Fibroblast of skin of abdomen (primary cell): ENCODE results near the gene ARID1B.
A peak's percentile ranks its signal among the peaks of the same experiment; 100 is the strongest.

Experiments
- DNase-seq: peaks from one replicate; pipeline ENCODE4 v3.0.0-alpha.2; 2013

The ARID1B gene

DNA sequence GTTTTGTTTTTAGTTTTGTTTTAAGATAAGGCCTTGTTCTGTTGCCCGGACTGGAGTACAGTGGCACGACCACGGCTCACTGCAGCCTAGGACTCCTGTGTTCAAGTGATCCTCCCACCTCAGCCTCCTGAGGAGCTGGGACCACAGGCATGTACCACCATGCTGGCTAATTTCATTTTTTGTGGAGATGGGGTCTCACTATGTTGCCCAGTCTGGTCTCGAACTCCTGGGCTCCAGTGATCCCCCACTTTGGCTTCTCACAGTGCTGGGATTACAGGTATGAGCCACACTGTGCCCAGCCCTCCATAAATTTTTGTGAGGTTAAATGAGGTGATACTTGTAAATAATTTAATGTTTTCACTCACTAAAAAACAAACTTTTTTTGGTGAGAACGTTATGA, 76.6 kb downstream of the ARID1B start:
- no peak for DNase-seq

DNA sequence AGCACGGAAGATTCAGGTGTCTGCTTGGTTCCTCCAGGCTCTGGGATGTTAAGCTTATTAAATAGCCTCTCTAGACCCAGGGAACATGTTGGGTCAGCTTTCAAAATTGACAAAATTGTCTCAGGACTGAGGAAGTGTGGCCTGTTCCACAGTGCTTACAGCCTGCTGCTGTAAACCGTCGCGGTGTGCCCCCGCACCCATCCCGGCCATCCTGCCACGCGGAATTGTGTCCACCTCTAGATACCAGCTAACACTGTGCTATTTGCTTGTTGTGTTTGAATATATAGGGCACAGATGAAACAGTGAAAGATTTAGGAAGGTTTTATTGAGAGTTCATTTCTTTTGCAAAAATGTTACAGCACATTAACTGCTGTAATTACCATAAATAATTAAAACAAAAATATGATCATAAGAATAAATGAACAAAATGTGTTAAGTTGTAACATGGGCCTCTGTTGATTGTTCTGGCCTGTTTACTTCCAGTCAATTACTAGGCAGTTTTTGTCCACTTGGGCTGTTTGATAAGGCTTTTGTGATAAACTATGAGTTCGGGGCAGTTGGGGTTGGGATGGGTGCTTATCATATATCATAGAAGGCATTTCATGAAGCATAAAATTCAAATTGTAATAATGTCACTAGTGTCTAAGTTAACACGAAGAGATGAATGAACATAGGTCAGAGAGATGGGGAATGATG, 77.4 kb downstream of the ARID1B start:
- DNase-seq = no peak

GRCh38 chr6:156857573-156857972, 80.4 kb downstream of the ARID1B start:
- DNase-seq = peak; percentile 19

DNA sequence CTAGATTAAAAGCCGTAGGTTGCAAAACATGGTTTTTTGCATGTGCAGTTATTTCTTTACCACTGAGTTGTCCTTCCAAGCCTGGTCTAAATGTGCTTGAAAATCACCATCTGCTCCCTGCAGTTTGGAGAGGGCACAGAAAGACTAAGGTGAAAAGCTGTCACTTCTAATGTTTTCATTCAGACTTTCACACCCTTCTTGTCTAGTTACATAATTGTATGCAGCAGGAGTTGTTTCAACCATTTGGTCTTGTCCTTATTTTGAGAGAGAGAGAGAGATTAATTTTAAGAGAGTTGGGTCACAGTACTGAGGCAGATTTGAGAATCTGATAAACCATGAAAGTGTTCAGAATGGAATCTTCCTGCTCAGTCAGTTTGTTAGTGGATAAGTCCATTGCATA, 82.5 kb downstream of the ARID1B start:
- no peak for DNase-seq

DNA sequence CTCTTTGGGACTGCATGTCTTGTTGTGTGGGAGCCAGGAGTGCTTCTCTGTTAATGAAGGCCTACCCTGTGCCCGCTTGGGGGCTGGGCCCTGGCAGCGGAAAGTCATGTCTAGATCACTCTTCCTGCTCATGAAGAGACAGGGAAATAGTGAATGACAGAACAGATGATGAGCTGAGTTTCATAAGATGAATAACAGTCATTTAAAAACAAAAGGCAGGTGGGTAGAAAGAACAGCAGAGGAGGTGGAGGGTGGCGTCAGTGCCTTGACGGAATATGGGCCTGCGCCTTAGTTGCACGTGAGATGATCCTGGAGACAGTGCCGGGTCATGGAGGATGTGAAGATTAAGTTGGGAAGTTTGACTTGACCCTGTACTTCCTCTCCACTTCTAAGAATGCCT, 85.5 kb downstream of the ARID1B start:
- no peak for DNase-seq

DNA sequence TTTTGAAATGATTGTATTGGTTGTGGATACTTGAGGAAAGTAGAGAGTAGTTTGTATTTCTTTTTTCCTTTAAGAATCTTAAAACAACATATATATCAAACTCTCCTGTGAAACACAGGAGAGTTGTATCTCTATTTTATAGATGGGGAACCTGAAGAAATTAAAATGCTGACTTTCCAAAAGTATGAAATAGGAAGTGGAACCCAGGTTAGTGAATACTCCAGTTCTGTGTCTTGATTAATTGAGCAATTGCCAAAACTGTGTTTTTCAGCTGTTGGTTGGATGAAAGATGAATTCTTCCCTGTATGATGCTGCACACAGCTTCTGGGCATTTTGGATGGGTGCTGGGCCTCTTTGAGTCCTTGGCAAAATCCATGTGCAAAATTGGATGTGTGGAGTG, 86.3 kb downstream of the ARID1B start:
- no peak for DNase-seq

DNA sequence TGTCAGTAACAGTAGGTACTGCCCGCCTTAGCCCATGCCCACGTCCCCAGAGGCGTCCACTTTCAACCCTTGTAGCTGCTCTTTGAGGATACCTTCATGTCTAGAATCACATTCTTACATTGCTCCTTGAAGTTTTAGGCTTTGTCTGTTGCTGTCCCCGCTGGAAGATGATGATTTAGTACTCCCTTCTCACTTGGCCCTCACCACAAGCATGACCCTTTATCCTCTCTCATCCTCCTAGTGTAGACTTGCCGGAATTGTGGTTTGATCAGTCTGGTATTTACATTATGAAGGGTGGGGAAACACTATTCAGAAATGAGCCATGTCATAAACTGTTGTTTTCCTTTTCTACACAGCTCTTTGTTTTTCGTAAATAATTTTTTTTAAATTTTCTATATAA, 87.4 kb downstream of the ARID1B start:
- no peak for DNase-seq

- peak; percentile 43 for DNase-seq
These were observed 87.9 kb downstream of the ARID1B start for GRCh38 chr6:156865019-156865629.

- DNase-seq = peak; percentile 48
These were observed 89.2 kb downstream of the ARID1B start for GRCh38 chr6:156866220-156867015.

DNA sequence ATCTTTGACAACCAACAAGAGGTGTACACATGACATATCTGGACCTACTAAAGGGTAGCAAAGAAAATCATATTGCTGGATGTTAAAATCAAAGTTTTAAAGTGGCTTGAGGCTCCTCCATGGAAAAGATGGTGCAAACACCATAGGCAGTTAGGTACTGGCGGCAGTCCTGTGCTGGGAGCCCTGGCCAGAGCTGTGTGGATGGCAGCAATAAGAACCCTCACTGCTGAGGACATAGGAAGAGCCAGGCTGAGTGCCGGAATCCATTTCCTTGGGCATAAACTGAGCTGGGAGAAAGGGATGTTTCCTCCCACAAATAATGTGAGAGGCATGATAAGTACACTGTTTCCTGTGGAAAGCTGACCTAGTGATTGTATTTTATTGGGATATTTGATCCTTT, 89.9 kb downstream of the ARID1B start:
- no peak for DNase-seq

DNA sequence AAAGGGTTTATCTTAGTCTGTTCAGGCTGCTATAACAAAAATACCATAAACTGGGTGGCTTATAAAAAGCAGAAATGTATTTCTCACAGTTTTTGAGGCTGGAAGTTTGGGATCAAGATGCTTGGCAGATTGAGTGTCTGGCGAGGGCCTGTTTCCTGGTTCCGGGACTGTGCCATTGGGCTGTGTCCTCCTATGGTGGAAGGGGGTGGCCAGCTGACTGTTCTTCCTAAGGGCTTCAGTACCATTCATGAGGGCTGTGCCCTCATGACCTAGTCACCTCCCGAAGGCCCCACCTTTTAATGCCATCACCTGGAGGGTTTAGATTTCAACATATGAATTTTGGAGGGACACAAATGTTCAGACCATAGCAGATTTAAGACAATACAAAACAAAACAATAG, 91.2 kb downstream of the ARID1B start:
- no peak for DNase-seq

DNA sequence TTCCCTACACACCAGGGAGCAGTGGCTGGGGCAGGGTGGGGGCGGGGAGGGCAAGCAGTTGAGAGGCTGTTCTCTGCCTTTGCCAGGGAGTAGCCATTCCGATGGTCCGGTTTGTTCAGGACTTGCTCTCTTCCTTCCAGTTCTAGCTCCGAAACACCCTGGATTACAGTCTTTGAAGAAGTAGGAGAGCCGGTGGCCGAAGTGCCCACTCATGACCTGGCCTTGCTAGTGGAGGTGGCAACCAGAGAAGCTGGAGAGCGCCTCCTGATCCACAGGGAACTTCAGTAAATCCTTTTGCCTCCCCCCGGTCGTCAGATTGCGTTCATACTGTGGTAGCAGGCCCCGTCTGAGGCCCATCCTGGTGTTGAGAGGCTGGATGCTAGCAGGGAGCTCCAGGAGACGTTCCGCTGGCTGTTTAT, 92.8 kb downstream of the ARID1B start:
- DNase-seq = no peak

DNA sequence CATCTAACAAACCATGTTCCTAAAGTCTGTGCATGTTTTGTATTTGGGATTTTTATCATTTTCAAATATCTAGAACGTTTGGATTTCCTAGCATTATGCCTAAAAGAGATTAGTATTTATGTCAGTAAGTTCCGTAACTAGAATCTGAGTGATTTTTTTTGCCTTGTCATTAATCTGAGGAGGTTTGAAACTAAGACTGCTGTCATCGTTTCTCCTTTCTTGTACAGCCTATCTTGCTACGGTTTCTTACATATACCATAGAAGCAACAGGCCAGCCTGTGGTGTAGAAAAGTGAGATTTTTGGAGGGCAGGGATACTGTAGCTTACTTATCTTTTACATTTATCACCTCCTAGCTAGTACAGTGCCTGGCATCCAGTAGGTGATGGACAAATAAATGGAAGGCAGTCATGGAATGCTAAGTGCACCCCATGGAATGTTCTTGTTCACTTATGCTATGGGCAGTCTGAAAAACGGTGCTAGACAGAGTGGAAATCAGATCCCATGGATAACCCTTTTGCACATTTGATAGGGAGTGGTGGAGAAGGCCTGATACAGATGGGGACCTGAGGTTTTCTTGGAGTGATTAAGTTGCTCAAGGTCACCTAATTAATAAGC, 93.9 kb downstream of the ARID1B start:
- no peak for DNase-seq

- DNase-seq = no peak
These were observed 95.7 kb downstream of the ARID1B start for GRCh38 chr6:156872903-156873302.

DNA sequence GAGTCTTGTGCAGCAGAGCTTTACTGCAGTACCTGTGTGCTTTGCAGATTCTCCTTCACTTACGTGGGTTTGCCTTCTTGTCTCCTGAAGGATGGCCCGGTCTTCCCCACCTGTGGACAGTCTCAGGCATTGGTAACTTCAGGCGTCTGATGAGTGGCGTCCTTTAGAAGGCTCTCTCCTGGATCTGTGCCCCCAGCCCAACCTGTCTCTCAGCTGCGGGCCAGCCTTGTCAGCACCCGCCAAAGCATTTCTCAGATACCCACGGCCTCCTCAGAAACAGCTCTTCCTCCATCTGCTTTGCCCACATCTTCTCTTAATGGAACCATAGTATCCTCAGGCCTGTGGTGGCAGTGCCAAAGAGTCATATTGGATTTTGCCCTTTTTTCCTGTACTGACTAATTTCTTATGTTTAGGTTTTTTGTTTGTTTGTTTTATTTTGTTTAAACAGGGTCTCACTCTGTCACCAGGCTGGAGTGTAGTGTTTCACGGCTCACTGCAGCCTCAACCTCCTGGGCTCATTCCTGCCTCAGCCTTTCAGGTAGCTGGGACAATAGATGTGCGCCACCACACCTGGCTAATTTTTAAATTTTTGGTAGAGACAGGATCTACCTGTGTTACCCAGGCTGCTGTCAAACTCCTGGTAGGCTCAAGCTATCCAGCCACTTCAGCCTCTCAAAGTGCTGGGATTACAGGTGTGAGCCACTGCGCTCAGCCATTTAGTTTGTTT, 96.6 kb downstream of the ARID1B start:
- no peak for DNase-seq

DNA sequence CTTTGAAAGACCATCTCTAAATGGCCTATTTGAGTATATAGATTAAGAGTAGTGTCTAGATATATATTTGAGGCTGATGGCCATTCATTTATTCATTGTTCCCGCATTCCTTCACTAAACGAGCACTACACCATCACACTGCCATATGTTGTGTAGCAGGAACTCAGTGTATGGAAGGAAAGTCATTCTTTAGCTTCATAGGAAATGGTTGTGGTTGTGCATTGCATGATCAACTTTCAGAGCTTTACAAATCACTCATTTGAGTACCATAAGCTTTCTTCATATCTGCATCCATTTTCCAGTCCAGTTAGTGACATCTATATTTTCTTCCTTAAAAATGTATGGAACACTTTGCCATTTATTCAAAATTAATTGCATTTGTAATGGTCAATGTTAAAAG, 97.9 kb downstream of the ARID1B start:
- DNase-seq = no peak

GRCh38 chr6:156876302-156876701, 99.1 kb downstream of the ARID1B start:
- no peak for DNase-seq

DNA sequence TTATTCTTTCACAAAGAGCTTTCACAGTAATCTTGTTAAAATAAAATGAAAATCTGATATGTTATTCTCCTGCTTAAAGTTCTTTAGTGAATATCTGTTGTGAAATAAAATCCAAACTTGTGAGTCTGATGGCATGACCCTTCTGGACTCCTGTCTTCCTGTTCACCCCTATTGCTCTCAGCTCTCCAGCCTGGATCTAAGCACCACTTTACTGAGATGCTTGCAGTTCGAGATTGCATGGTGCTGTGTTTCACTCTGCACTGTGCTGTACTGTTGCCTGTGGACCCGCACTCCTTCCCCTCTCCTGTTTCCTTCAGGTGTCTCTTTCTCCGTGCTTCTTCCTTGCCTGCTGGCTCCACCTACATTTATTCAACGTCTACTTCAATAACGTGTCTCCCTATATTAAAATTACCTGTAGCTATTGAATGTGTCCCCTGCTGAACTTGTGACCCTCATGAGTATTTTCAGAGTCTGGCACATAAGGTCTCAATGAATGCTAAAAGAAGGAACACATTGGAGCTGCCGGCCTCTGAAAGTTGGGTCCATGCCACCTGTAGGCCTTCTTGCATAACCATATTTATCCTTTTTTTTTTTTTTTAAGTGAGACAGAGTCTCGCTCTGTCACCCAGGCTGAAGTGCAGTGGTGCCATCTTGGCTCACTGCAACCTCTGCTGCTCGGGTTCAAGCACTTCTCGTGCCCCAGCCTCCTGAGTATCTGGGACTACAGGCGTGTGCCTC, 100.1 kb downstream of the ARID1B start:
- DNase-seq = no peak

DNA sequence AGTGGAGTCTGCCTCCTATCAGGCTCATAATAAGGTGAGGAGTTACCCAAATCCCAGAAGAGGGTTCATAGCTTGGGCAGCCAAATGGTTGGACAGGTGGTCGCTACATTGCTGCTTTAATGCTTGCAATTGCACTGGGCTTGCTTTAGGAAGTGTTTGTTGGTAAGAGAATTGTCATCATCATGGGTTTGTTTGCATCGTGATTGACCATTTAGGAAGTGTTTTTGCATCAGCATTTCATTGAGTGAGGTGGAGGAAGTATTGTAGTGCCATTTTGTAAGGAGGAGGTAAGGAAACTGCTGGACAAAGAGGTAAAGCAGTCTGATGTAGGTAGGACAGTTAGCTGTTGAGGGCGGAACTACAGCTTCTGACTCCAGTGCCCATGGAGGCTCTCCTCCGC, 101.5 kb downstream of the ARID1B start:
- no peak for DNase-seq

GRCh38 chr6:156879186-156879585, 102.0 kb downstream of the ARID1B start:
- DNase-seq = no peak

- no peak for DNase-seq
These were observed 102.4 kb downstream of the ARID1B start for GRCh38 chr6:156879591-156879990.

- DNase-seq = no peak
These were observed 103.7 kb downstream of the ARID1B start for GRCh38 chr6:156880913-156881312.
